NCI-H345 treated with DMSO at 0.1 percent for 48 hours (cell line): Measurements from ENCODE around the gene MMP2.

Experiments
- DNase-seq: peaks from one replicate; lab custom pipeline; 2025; ENCODE audit not compliant: unreplicated experiment; lab: John Stamatoyannopoulos, UW

Gene MMP2

GRCh38 chr16:55491691-55492090 lies 12.7 kb downstream of the MMP2 start:
- DNase-seq = no peak

- no peak for DNase-seq
Measured at GRCh38 chr16:55492756-55493380, 13.9 kb downstream of the MMP2 start.

GRCh38 chr16:55494994-55495421 lies 16.0 kb downstream of the MMP2 start:
- no peak for DNase-seq

- DNase-seq = no peak
Measured at GRCh38 chr16:55495616-55496289, 16.8 kb downstream of the MMP2 start.

GRCh38 chr16:55496509-55497145 lies 17.6 kb downstream of the MMP2 start:
- DNase-seq = no peak

- DNase-seq = no peak
Measured at GRCh38 chr16:55497558-55497957, 18.6 kb downstream of the MMP2 start.

GRCh38 chr16:55498101-55498500 lies 19.1 kb downstream of the MMP2 start:
- no peak for DNase-seq

- no peak for DNase-seq
Measured at GRCh38 chr16:55499281-55499680, 20.3 kb downstream of the MMP2 start.

GRCh38 chr16:55499951-55500529 lies 21.0 kb downstream of the MMP2 start:
- DNase-seq = no peak

GRCh38 chr16:55500530-55501011 lies 21.6 kb downstream of the MMP2 start:
- DNase-seq = no peak

- no peak for DNase-seq
Measured at GRCh38 chr16:55501549-55502322, 22.7 kb downstream of the MMP2 start.

GRCh38 chr16:55502801-55503366 lies 23.9 kb downstream of the MMP2 start:
- DNase-seq = no peak

- no peak for DNase-seq
Measured at GRCh38 chr16:55503726-55504550, 24.9 kb downstream of the MMP2 start.

- no peak for DNase-seq
Measured at GRCh38 chr16:55505333-55506015, 26.5 kb downstream of the MMP2 start.

GRCh38 chr16:55506083-55506482 lies 27.1 kb downstream of the MMP2 start:
- peak; percentile 25 for DNase-seq

- DNase-seq = no peak
Measured at GRCh38 chr16:55506708-55507107, 27.7 kb downstream of the MMP2 start.

GRCh38 chr16:55508271-55508921 lies 29.4 kb downstream of the MMP2 start:
- no peak for DNase-seq
